ENCODE data around the gene PCSK7. TPM values are rescaled to one million over a fixed set of nuclear protein-coding genes. Genes with fewer than 3 reads are reported as not detected.
"Not testable (repeated sequence)": the region's sequence is repeated elsewhere in the genome, so short reads cannot be mapped to it uniquely, and the experiment has no call there.

Gene PCSK7
- polyA plus RNA-seq, 10 donors, result 17.8 to 33.1 (median 22.9) TPM

DNA sequence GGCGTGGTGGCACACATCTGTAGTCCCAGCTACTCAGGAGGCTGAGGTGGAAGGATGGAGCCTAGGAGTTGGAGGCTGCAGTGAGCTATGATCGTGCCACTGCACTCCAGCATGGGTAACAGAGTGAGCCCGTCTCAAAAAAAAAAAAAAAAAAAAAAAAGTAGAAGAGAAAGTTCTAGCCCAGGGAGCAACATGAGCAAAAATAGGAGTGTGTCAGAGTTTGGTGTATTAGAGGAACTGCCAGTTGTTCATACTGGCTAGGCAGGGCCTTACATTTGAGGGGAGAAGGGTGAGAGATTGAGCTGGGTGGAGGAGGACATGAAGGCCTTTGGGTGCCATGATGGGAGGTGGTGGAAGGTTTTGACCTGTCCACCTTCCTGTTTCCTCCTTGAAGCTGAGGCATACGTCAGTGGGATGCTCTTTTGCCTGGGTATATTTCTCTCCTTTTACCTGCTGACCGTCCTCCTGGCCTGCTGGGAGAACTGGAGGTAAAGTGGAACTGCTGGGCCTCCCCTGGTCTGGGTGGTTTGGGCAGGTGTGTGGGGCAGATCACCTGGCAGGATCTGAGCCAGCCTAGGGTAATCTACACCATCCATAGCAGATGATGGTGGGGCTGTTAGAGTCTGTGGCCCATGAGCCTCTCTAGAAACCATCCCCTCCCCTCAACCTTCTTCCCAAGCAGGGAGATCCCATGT is 46.0 kb downstream of the PCSK7 start:
- no peak for DNase-seq

DNA sequence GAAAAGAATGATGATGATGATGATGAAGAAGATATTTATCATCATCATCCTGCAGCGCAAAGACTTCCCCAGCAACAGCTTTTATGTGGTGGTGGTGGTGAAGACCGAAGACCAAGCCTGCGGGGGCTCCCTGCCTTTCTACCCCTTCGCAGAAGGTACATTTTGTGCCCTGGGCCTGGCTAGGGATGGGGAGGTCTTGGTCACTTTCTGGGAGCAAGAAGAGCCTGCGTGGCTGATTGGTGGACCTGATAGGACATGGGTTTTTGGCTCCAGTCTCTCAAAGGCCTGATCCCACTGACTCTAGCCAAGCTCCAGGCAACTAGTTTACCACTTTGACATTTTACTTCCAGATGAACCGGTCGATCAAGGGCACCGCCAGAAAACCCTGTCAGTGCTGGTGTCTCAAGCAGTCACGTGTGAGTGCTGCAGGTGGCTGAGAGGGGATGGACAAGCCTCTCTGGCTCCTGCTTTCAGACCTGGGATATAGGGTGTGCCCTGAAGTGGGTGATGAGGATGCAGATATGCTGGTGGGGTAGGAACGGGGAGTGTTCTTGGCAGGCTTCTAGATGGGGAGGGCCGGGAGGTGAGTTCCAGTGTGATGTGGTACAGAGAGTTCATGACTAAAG is 48.0 kb downstream of the PCSK7 start:
- DNase-seq, result no peak

DNA sequence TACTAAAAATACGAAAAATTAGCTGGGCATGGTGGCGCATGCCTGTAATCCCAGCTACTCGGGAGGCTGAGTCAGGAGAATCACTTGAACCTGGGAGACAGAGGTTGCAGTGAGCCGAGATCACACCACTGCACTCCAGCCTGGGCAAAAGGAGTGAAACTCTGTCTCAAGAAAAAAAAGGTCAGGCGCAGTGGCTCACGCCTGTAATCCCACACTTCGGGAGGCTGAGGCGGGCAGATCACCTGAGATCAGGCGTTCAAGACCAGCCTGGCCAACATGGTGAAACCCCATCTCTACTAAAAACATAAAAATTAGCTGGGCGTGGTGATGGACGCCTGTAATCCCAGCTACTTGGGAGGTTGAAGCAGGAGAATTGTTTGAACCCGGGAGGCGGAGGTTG is 48.7 kb downstream of the PCSK7 start:
- not testable (repeated sequence) for DNase-seq

GRCh38 chr11:117182551-117182935 is 49.3 kb downstream of the PCSK7 start:
- no peak for DNase-seq

- DNase-seq, result no peak
Measured at GRCh38 chr11:117181586-117182550, 50.0 kb downstream of the PCSK7 start.

GRCh38 chr11:117180661-117181585 is 51.0 kb downstream of the PCSK7 start:
- DNase-seq, result peak in 2 of 3 donors; percentile 34 to 64

- DNase-seq, result no peak
Measured at GRCh38 chr11:117180020-117180419, 51.9 kb downstream of the PCSK7 start.

GRCh38 chr11:117179048-117179999 is 52.5 kb downstream of the PCSK7 start:
- peak in 2 of 3 donors; percentile 28 to 70 for DNase-seq

GRCh38 chr11:117178210-117179034 is 53.5 kb downstream of the PCSK7 start, which contains the start of gene SIDT2:
Gene SIDT2 (plus strand): TSS chr11:117178743. CDS start chr11:117179264, 521 bp downstream.
- peak; percentile 96 to 99 (median 97) for DNase-seq

- DNase-seq, result no peak
Measured at GRCh38 chr11:117177534-117178209, 54.2 kb downstream of the PCSK7 start.

- DNase-seq, result no peak
Measured at GRCh38 chr11:117176186-117176585, 55.7 kb downstream of the PCSK7 start.

DNA sequence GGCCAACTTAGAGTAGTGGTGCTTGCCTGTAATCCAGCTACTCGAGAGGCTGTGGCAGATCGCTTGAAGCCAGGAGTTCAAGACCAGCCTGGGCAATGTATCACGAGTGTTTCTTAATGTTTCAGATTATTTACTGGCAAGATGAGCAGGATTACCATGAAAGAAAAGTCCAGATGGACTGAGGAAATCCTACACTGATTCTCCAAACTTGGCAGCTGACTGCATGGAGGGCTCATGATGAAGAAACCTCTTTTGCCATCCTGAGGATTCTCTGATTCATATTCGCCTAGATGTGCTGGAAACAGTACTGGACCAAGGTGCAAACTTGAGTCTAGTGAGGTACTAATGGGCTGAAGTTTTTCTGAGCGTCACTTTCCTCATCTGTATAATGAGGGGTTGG is 56.1 kb downstream of the PCSK7 start:
- DNase-seq, result peak in 1 of 3 donors; percentile 2

- DNase-seq, result no peak
Measured at GRCh38 chr11:117175104-117175503, 56.8 kb downstream of the PCSK7 start.

GRCh38 chr11:117172724-117173421 is 59.0 kb downstream of the PCSK7 start:
- DNase-seq, result peak in 1 of 3 donors; percentile 12

- peak in 1 of 3 donors; percentile 22 for DNase-seq
Measured at GRCh38 chr11:117171404-117172061, 60.3 kb downstream of the PCSK7 start.

DNA sequence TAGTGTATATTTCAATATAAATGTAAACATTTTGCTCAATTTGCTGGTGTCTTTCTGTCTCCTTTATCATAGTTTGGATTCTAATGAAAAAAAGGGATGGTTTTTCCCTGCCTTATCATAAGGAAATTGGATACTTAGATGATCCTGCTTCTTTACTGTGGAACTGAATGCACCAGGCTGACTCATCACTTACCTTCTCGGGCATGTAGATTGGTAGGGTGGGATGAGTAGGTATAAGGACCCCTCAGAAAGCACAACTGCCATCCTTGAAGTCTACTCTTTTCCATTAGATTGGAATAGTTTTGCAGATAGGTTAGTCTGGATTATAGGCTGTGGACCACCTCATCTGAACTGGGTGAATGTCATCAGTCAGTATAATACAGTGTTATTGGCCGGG is 60.9 kb downstream of the PCSK7 start:
- no peak for DNase-seq

DNA sequence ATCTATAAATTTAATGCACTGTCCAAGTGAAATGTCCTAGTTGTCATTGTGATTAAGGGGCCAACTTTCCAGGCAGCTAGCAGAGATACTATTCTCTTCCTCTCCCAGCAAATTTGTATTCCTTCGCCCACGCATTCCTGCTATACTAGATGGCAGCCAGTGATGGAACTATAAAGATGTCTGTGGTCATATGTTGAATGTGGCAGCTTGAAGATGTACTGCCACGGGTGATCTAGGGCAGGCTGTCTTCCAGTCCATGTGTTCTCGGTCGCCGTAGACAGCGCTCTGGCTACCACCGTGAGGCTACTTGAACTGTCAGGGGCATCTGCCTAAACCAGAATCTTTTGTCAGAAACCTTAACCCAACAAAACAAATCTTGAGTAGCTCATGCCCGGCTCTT is 61.7 kb downstream of the PCSK7 start:
- no peak for DNase-seq
